A673 (cell line): Measurements from ENCODE around the gene DENND1A. TPM values are rescaled to one million over a fixed set of nuclear protein-coding genes. Genes with fewer than 3 reads are reported as not detected.
"Not testable (repeated sequence)": the region's sequence is repeated elsewhere in the genome, so short reads cannot be mapped to it uniquely, and the experiment has no call there.

ENCODE experiments used
- Bru-seq: library from RNA; stranded (reverse); fragments of 400-500 nt; gene quantifications from one replicate; lab custom pipeline; 2021; lab: Mats Ljungman, UMichigan
- BruChase-seq, 2 experiments: library from RNA; stranded (reverse); fragments of 400-500 nt; gene quantifications; one replicate each; lab custom pipeline; 2021; lab: Mats Ljungman, UMichigan
- BruUV-seq: library from RNA; stranded (reverse); fragments of 400-500 nt; replicated peaks from 2 replicates; lab custom pipeline; 2021; lab: Mats Ljungman, UMichigan
- CTCF ChIA-PET: fragments of 300-600 bp; sonication (Branson Sonifier 250); formaldehyde crosslinking; loops from one replicate; lab custom pipeline; 2022; ENCODE audit warnings: antibody characterized with exemption; lab: Charles Lee
- POLR2A ChIA-PET: fragments of 300-600 bp; sonication (Branson Sonifier 250); formaldehyde crosslinking; loops from one replicate; lab custom pipeline; 2022; ENCODE audit warnings: antibody characterized with exemption; ENCODE audit not compliant: low non-redundant PET; lab: Charles Lee
- DNase-seq: peaks from one replicate; pipeline ENCODE4 v3.0.0-alpha.2; 2015; ENCODE audit warnings: low spot score
- H3K27ac ChIP-seq: fragments of 200-600 bp; sonication (generic); 2 replicates; pipeline ENCODE4 v1.5.1; 2016; ENCODE audit warnings: mixed run types, low read depth, mild to moderate bottlenecking, mixed read lengths, antibody characterized with exemption, low read length; ENCODE audit not compliant: poor library complexity, severe bottlenecking
- H3K27me3 ChIP-seq: fragments of 200-600 bp; sonication (generic); replicated peaks from 2 replicates; pipeline ENCODE4 v1.6.1; 2017; ENCODE audit warnings: mixed run types, low read depth, mild to moderate bottlenecking, mixed read lengths, antibody characterized with exemption, low read length; ENCODE audit not compliant: insufficient read depth, poor library complexity
- H3K36me3 ChIP-seq: fragments of 200-600 bp; sonication (generic); 2 replicates; pipeline ENCODE4 v1.6.1; 2016; ENCODE audit warnings: mixed run types, mild to moderate bottlenecking, mixed read lengths, antibody characterized with exemption, low read length; ENCODE audit not compliant: insufficient read depth, poor library complexity, severe bottlenecking
- H3K4me1 ChIP-seq: fragments of 200-600 bp; sonication (generic); 2 replicates; pipeline ENCODE4 v1.6.1; 2017; ENCODE audit warnings: mixed run types, mild to moderate bottlenecking, mixed read lengths, antibody characterized with exemption, low read length; ENCODE audit not compliant: insufficient read depth, poor library complexity, severe bottlenecking
- H3K4me3 ChIP-seq: fragments of 200-600 bp; sonication (generic); 2 replicates; pipeline ENCODE4 v1.5.1; 2016; ENCODE audit warnings: low read depth, mixed run types, mild to moderate bottlenecking, mixed read lengths, low read length; ENCODE audit not compliant: poor library complexity, severe bottlenecking
- H3K9me3 ChIP-seq: fragments of 200-600 bp; sonication (generic); 2 replicates; pipeline ENCODE4 v1.6.1; 2016; ENCODE audit warnings: mixed run types, low read depth, mild to moderate bottlenecking, mixed read lengths, antibody characterized with exemption, low read length; ENCODE audit not compliant: poor library complexity, severe bottlenecking
- EZH2 ChIP-seq: fragments of 200-600 bp; sonication (generic); IDR thresholded peaks from 2 replicates; pipeline ENCODE4 v1.6.1; 2017; ENCODE audit warnings: borderline replicate concordance, low read depth, mild to moderate bottlenecking, mixed read lengths, antibody characterized with exemption, low read length; ENCODE audit not compliant: poor library complexity, severe bottlenecking
- intact Hi-C: fragments of 100-400 bp; cut with micrococcal nuclease; formaldehyde crosslinking; loops from one replicate; pipeline ENCODE4 v1.10.0; 2022; ENCODE audit not compliant: unreplicated experiment
- long read RNA-seq: library from polyadenylated mRNA; stranded (forward); transcript quantifications from one replicate; pipeline ENCODE4 v2.0.0, GENCODE V29; 2022
- total RNA-seq: library from RNA; stranded (reverse); gene quantifications from 2 replicates; pipeline ENCODE4 v1.2.3, GENCODE V29; 2021
- TF ChIP-seq, protein P1 (sequence below): fragments of 300-800, 200-600 bp; sonication (generic); conservative IDR thresholded peaks from 2 replicates; pipeline ENCODE4 v1.5.1; 2017; ENCODE audit warnings: low read depth, mild to moderate bottlenecking, antibody characterized with exemption, low read length, moderate library complexity, mixed read lengths

DENND1A gene, protein sequence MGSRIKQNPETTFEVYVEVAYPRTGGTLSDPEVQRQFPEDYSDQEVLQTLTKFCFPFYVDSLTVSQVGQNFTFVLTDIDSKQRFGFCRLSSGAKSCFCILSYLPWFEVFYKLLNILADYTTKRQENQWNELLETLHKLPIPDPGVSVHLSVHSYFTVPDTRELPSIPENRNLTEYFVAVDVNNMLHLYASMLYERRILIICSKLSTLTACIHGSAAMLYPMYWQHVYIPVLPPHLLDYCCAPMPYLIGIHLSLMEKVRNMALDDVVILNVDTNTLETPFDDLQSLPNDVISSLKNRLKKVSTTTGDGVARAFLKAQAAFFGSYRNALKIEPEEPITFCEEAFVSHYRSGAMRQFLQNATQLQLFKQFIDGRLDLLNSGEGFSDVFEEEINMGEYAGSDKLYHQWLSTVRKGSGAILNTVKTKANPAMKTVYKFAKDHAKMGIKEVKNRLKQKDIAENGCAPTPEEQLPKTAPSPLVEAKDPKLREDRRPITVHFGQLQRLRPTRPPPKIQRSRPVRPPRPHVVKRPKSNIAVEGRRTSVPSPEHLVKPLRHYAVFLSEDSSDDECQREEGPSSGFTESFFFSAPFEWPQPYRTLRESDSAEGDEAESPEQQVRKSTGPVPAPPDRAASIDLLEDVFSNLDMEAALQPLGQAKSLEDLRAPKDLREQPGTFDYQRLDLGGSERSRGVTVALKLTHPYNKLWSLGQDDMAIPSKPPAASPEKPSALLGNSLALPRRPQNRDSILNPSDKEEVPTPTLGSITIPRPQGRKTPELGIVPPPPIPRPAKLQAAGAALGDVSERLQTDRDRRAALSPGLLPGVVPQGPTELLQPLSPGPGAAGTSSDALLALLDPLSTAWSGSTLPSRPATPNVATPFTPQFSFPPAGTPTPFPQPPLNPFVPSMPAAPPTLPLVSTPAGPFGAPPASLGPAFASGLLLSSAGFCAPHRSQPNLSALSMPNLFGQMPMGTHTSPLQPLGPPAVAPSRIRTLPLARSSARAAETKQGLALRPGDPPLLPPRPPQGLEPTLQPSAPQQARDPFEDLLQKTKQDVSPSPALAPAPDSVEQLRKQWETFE
- total RNA-seq (12.0 and 16.7 TPM in 2 replicates), Bru-seq, nascent RNA (percentile 61 among the genes with signal in this experiment), BruChase-seq, experiment 1, labeled RNA remaining after a 2-hour chase (percentile 53 among the genes with signal in this experiment), BruChase-seq, experiment 2, labeled RNA remaining after a 6-hour chase (percentile 55 among the genes with signal in this experiment)
- long read RNA-seq, partial matches to known transcripts: 4 of 8 reads
- long read RNA-seq, other reads (novel, unspliced or antisense): 3 of 8 reads

DNA sequence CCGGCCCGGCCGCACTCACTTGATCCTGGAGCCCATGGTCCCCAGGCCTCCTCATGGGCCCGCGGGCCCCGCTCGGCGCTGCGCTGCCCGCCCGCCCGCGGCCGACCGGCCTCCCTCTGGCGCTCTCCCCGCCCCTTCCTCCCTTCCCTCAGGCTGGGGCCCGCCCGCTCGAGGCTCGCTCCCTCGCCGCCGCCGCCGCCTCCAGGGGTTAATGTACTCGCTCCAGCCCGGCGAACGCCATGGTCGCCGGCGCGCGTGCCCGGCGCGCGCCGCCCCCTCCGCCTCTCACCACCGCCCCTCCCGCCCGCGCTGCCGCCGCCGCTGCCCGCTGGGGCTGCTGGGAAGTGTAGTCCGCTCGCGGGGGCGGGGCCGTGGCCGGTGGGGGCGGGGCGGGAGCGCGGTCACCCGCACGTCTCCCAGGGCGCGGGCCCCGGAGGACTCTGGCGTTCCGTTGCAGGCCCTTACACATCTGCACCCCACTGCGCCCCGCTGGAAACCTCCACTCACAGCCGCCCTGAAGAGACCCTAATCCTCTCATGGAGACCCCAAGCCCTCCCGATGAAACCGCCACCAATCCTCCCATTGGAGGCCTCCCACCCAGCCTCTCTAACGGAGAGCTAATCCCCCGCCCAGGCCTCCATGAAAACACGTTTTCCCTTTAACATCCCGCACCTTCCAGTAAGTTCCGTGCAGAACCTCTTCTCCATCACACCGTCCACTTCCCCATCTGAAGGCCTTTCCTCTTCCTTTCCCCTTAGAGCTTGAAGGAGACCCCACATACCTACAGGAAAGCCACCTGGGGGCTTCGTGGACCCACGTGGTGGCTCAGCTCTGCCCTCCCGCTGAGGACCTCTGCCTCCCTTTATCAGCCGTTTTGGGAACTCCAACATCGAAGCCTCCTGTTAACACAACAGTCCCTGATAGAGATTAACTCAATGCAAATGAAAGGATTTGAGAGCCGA is at the start of gene DENND1A:
Gene DENND1A (minus strand): TSS at position 257 of the 962 bp plus-strand sequence. CDS start 221 bp downstream, at position 36.
- TF ChIP-seq, protein P1, sequence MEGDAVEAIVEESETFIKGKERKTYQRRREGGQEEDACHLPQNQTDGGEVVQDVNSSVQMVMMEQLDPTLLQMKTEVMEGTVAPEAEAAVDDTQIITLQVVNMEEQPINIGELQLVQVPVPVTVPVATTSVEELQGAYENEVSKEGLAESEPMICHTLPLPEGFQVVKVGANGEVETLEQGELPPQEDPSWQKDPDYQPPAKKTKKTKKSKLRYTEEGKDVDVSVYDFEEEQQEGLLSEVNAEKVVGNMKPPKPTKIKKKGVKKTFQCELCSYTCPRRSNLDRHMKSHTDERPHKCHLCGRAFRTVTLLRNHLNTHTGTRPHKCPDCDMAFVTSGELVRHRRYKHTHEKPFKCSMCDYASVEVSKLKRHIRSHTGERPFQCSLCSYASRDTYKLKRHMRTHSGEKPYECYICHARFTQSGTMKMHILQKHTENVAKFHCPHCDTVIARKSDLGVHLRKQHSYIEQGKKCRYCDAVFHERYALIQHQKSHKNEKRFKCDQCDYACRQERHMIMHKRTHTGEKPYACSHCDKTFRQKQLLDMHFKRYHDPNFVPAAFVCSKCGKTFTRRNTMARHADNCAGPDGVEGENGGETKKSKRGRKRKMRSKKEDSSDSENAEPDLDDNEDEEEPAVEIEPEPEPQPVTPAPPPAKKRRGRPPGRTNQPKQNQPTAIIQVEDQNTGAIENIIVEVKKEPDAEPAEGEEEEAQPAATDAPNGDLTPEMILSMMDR: no peak
- TF ChIP-seq EZH2: no peak
- DNase-seq: peak; percentile 93
- Histone ChIP-seq H3K27ac (no peak within 1 kb of the TSS), H3K4me3 (peak within 1 kb of the TSS; percentile 61), H3K9me3 (no peaks in the 10 kb centered on the region), H3K27me3 (peaks cover 31% of the 10 kb centered on the region), H3K4me1 (peaks cover 43% of the 10 kb centered on the region), H3K36me3 (no peaks in the 10 kb centered on the region)
- POLR2A ChIA-PET: no interaction called here
- BruUV-seq: no TSS peak
- CTCF ChIA-PET: no interaction called here
- intact Hi-C loops: no loop called here

- POLR2A ChIA-PET: no interaction called here
- no peaks in the 10 kb centered on the region for H3K36me3 ChIP-seq
- no peaks in the 10 kb centered on the region for H3K4me1 ChIP-seq
- CTCF ChIA-PET: no interaction called here
- no peak overlapping the region for H3K4me3 ChIP-seq
- intact Hi-C loops: no loop called here
- TF ChIP-seq, protein P1: no peak
- TF ChIP-seq EZH2: no peak
- H3K27ac ChIP-seq: no peak overlapping the region
- H3K27me3 ChIP-seq: peaks cover 48% of the 10 kb centered on the region
- H3K9me3 ChIP-seq: no peaks in the 10 kb centered on the region
- BruUV-seq: no TSS peak
- no peak for DNase-seq
These were observed 49.1 kb upstream of the DENND1A start for GRCh38 chr9:123978981-123979380.

DNA sequence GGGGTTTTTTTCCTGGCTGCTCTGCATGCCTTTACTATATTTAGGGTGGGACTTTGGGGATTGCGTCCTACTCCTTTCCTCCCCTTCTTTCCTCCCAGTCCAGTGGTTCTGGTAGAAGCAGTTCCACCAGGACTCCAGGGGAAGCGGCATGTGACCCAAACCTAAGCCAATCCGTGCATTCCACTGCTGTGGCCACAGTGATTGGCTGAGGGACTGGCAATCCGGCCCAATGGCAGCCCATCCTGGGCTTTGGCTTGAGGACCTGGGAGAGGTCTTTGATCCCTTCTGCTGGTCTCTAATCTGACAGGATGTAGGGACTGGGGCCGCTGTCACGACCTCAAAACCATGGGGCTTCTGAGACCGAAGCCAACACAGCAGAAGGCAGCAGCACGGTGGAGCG is 46.7 kb upstream of the DENND1A start:
- POLR2A ChIA-PET: not testable (repeated sequence)

More for the DNA sequence above, 46.7 kb upstream of the DENND1A start:
- H3K27ac ChIP-seq, H3K4me3 ChIP-seq, BruUV-seq, H3K36me3 ChIP-seq, H3K4me1 ChIP-seq, CTCF ChIA-PET, DNase-seq, intact Hi-C loops, H3K9me3 ChIP-seq: not testable (repeated sequence)
- H3K27me3 ChIP-seq: peaks cover 33% of the 10 kb centered on the region
